K562 (cell line): ENCODE measurements around the gene SLC6A7. TPM values are rescaled to one million over a fixed set of nuclear protein-coding genes. Genes with fewer than 3 reads are reported as not detected.

Experiments
- ATAC-seq: fragments of 200-7000 bp; cut with Tn5 transposase; 3 replicates; pipeline ENCODE4 v1.9.1; 2020; ENCODE audit warnings: moderate library complexity
- BruUV-seq: library from RNA; stranded (reverse); fragments of 400-500 nt; replicated peaks from 2 replicates; lab custom pipeline; 2021; lab: Mats Ljungman, UMichigan
- CTCF ChIA-PET: fragments of 300-600 bp; formaldehyde crosslinking; extraction: SDS; loops from one replicate; lab custom pipeline; 2021; ENCODE audit warnings: low intra/inter-chr PET ratio; lab: Yijun Ruan, JAX
- POLR2A ChIA-PET: fragments of 300-600, 350-650 bp; sonication (Branson Sonifier 250); formaldehyde crosslinking; extraction: SDS; loops from one replicate; lab custom pipeline; 2021; ENCODE audit warnings: antibody characterized with exemption, inconsistent platforms; lab: Yijun Ruan, JAX
- DNase-seq, 4 experiments: peaks; one replicate each; pipeline versions ENCODE4 v3.0.0 to v3.0.0-alpha.2; 2011 to 2018; ENCODE audit warnings: low spot score in 3 of 4, mixed read lengths in 3 of 4; ENCODE audit errors: extremely low read depth in 1 of 4
- FAIRE-seq: peaks from 2 replicates; lab custom pipeline; 2011; peaks lifted over from hg19 to GRCh38; lab: Jason Lieb, UNC
- H2AFZ ChIP-seq: 2 replicates; pipeline ENCODE4 v1.6.0; 2011; ENCODE audit warnings: low read depth, low read length, control low read depth, inconsistent platforms
- H3K27ac ChIP-seq: fragments of 200-600 bp; 3 replicates; pipeline ENCODE4 v1.8.0; 2011; ENCODE audit warnings: low read depth, mild to moderate bottlenecking, control low read depth, inconsistent platforms, low read length, moderate library complexity, mixed read lengths; ENCODE audit errors: extremely low read depth
- H3K27me3 ChIP-seq, 2 experiments: fragments of 300-600 bp in 1 of 2; 2 replicates in 1 of 2; 3 replicates in 1 of 2; pipeline versions ENCODE4 v1.6.0 to v1.8.0; 2011; ENCODE audit warnings: inconsistent platforms in 2 of 2, low read length in 2 of 2, mild to moderate bottlenecking in 1 of 2, mixed read lengths in 1 of 2, moderate library complexity in 1 of 2; ENCODE audit not compliant: control insufficient read depth in 2 of 2, insufficient read depth in 2 of 2
- H3K36me3 ChIP-seq: fragments of 300-600 bp; 3 replicates; pipeline ENCODE4 v1.8.0; 2011; ENCODE audit warnings: mild to moderate bottlenecking, low read length, inconsistent platforms; ENCODE audit not compliant: control insufficient read depth, insufficient read depth
- H3K4me1 ChIP-seq, 2 experiments: fragments of 200-600 bp in 1 of 2; replicated peaks in 1 of 2; 2 replicates in 1 of 2; 3 replicates in 1 of 2; pipeline versions ENCODE4 v1.5.1 to v1.8.0; 2011; ENCODE audit warnings: inconsistent platforms in 2 of 2, low read length in 2 of 2, mild to moderate bottlenecking in 1 of 2, mixed read lengths in 1 of 2, moderate library complexity in 1 of 2; ENCODE audit not compliant: control insufficient read depth in 2 of 2, insufficient read depth in 2 of 2
- H3K4me2 ChIP-seq: 2 replicates; pipeline ENCODE4 v1.6.1; 2011; ENCODE audit warnings: low read length, control low read depth, inconsistent platforms, mixed read lengths; ENCODE audit not compliant: insufficient read depth
- H3K4me3 ChIP-seq: fragments of 200-600 bp; sonication (generic), shearing (Covaris generic); 2 replicates; pipeline ENCODE4 v1.5.1; 2016; ENCODE audit warnings: control low read depth, inconsistent platforms
- H3K79me2 ChIP-seq: fragments of 200-600 bp; 3 replicates; pipeline ENCODE4 v1.8.0; 2011; ENCODE audit warnings: low read length, inconsistent platforms; ENCODE audit not compliant: control insufficient read depth, insufficient read depth
- H3K9ac ChIP-seq, 2 experiments: 2 replicates each; pipeline versions ENCODE4 v1.6.0 to v1.6.1; 2011; ENCODE audit warnings: low read depth in 2 of 2, low read length in 2 of 2, control low read depth in 1 of 2, inconsistent platforms in 1 of 2, mild to moderate bottlenecking in 1 of 2, mixed read lengths in 1 of 2; ENCODE audit not compliant: insufficient read depth in 1 of 2
- H3K9me1 ChIP-seq: one replicate; pipeline ENCODE4 v1.6.0; 2011; ENCODE audit warnings: inconsistent platforms, mild to moderate bottlenecking, low read length, moderate library complexity; ENCODE audit not compliant: control insufficient read depth, insufficient read depth
- H3K9me3 ChIP-seq: replicated peaks from 2 replicates; pipeline ENCODE4 v1.5.1; 2011; ENCODE audit warnings: low read depth, low read length, inconsistent platforms; ENCODE audit not compliant: control insufficient read depth, insufficient read depth
- H4K20me1 ChIP-seq: replicated peaks from 2 replicates; pipeline ENCODE4 v1.6.1; 2011; ENCODE audit warnings: low read length, inconsistent platforms, mixed read lengths; ENCODE audit not compliant: control insufficient read depth, insufficient read depth
- BMI1 ChIP-seq: fragments of 150-350 bp; IDR thresholded peaks from 2 replicates; pipeline ENCODE4 v1.6.1; 2014; ENCODE audit warnings: low read length
- CBX8 ChIP-seq: fragments of 200-600 bp; sonication (generic); IDR thresholded peaks from 2 replicates; pipeline ENCODE4 v1.6.1; 2012; ENCODE audit warnings: borderline replicate concordance, mixed run types, low read depth, mild to moderate bottlenecking, moderate library complexity, mixed read lengths, low read length, control low read depth, inconsistent platforms; ENCODE audit not compliant: poor library complexity, severe bottlenecking; ENCODE audit errors: extremely low read depth
- FOXK1 ChIP-seq: sonication (generic); formaldehyde crosslinking; IDR thresholded peaks from 2 replicates; pipeline ENCODE4 v1.8.0; 2022; ENCODE audit warnings: missing genetic modification reagents, mild to moderate bottlenecking, borderline replicate concordance
- GABPB1 ChIP-seq: sonication (generic); formaldehyde crosslinking; IDR thresholded peaks from 2 replicates; pipeline ENCODE4 v1.8.0; 2022; ENCODE audit warnings: mild to moderate bottlenecking, missing genetic modification reagents
- GMEB1 ChIP-seq: fragments of 250-450 bp; sonication (Bioruptor Pico); IDR thresholded peaks from 2 replicates; pipeline ENCODE4 v1.4.0; 2020; ENCODE audit warnings: mild to moderate bottlenecking
- GTF2F1 ChIP-seq: IDR thresholded peaks from 2 replicates; pipeline ENCODE4 v1.6.1; 2011; ENCODE audit warnings: low read depth, low read length, improper control_type of control experiment
- LEF1 ChIP-seq: fragments of 450-650 bp; IDR thresholded peaks from 2 replicates; pipeline ENCODE4 v1.6.1; 2016; ENCODE audit warnings: mild to moderate bottlenecking
- MEF2A ChIP-seq: IDR thresholded peaks from 2 replicates; pipeline ENCODE4 v1.6.1; 2011; ENCODE audit warnings: low read depth, mild to moderate bottlenecking, low read length, moderate library complexity; ENCODE audit not compliant: control insufficient read depth
- NCOA1 ChIP-seq: fragments of 450-650 bp; IDR thresholded peaks from 2 replicates; pipeline ENCODE4 v1.6.1; 2016; ENCODE audit warnings: low read depth
- NONO ChIP-seq, 2 experiments: fragments of 200-400 bp in 1 of 2; fragments of 450-650 bp in 1 of 2; formaldehyde crosslinking in 1 of 2; IDR thresholded peaks; 2 replicates each; pipeline ENCODE4 v1.6.1; 2017; ENCODE audit warnings: low read depth in 2 of 2, mild to moderate bottlenecking in 2 of 2, moderate library complexity in 2 of 2, low read length in 1 of 2
- PHB2 ChIP-seq: fragments of 450-650 bp; IDR thresholded peaks from 2 replicates; pipeline ENCODE4 v1.6.1; 2017; ENCODE audit warnings: low read depth
- RBBP5 ChIP-seq: fragments of 200-600 bp; sonication (generic); IDR thresholded peaks from 2 replicates; pipeline ENCODE4 v1.6.1; 2012; ENCODE audit warnings: borderline replicate concordance, mild to moderate bottlenecking, low read length, control low read depth, inconsistent platforms; ENCODE audit not compliant: insufficient read depth, poor library complexity, severe bottlenecking
- RBM17 ChIP-seq: fragments of 200-400 bp; formaldehyde crosslinking; IDR thresholded peaks from 2 replicates; pipeline ENCODE4 v1.6.1; 2017; ENCODE audit warnings: low read depth, mild to moderate bottlenecking, low read length, borderline replicate concordance
- RBM39 ChIP-seq: fragments of 200-400 bp; formaldehyde crosslinking; optimal IDR thresholded peaks from 2 replicates; pipeline ENCODE3; 2018; ENCODE audit warnings: low read depth, low read length
- SMARCE1 ChIP-seq: fragments of 450-650 bp; IDR thresholded peaks from 2 replicates; pipeline ENCODE4 v1.7.1; 2016; ENCODE audit warnings: mild to moderate bottlenecking
- STAT5A ChIP-seq: IDR thresholded peaks from 2 replicates; pipeline ENCODE4 v1.6.1; 2012; ENCODE audit warnings: low read length, inconsistent platforms, borderline replicate concordance
- TAF7 ChIP-seq: fragments of 450-650 bp; IDR thresholded peaks from 2 replicates; pipeline ENCODE4 v1.6.1; 2016; ENCODE audit warnings: missing genetic modification characterization, missing compliant biosample characterization
- TEAD4 ChIP-seq, 2 experiments: sonication (generic) in 1 of 2; formaldehyde crosslinking in 1 of 2; IDR thresholded peaks; 2 replicates each; pipeline versions ENCODE4 v1.6.1 to v1.8.0; 2012 to 2022; ENCODE audit warnings: borderline replicate concordance in 1 of 2, inconsistent platforms in 1 of 2, low read length in 1 of 2, mild to moderate bottlenecking in 1 of 2, missing genetic modification reagents in 1 of 2
- ZNF354B ChIP-seq: fragments of 250-450 bp; sonication (Bioruptor Pico); IDR thresholded peaks from 2 replicates; pipeline ENCODE4 v1.4.0; 2020
- ZNF408 ChIP-seq: fragments of 250-450 bp; sonication (Bioruptor Pico); IDR thresholded peaks from 2 replicates; pipeline ENCODE4 v1.4.0; 2020; ENCODE audit warnings: low read depth, mild to moderate bottlenecking, moderate library complexity
- ZNF583 ChIP-seq: fragments of 250-450 bp; sonication (Bioruptor Pico); IDR thresholded peaks from 2 replicates; pipeline ENCODE4 v1.4.0; 2020
- WGBS: fragments of 100-300 bp; shearing (Covaris generic); methylation state at CpG from one replicate; pipeline ENCODE4 v1.1.6; 2016; ENCODE audit warnings: low coverage, mixed read lengths; ENCODE audit not compliant: insufficient coverage; ENCODE audit errors: missing lambda C conversion rate; 5-methylcytosine and 5-hydroxymethylcytosine counted together
- in situ Hi-C: fragments of 300-500 bp; cut with MboI; formaldehyde crosslinking; loops from 4 replicates; pipeline ENCODE4 v1.15.0; 2018; ENCODE audit warnings: inconsistent platforms, mixed read lengths
- intact Hi-C: fragments of 100-400 bp; cut with micrococcal nuclease; formaldehyde crosslinking; loops from 2 replicates; pipeline ENCODE4 v1.14.2; 2022
- polyA plus RNA-seq, 8 experiments: library from polyadenylated mRNA; depleted of rRNA in 4 of 8; stranded (reverse) in 5 of 8; unstranded in 3 of 8; fragments of >200 nt; fragmentation: Nextera tagmentation in 2 of 8; fragmentation: Illumina TruSeq in 1 of 8; extraction: Ambion mirVana in 2 of 8; extraction: Trizol in 1 of 8; gene quantifications; 2 replicates each; pipeline versions ENCODE4 v1.2.1 to v1.2.3, GENCODE V29; 2011 to 2014; ENCODE audit warnings: inconsistent platforms in 1 of 8, missing spikeins in 1 of 8
- total RNA-seq, 7 experiments: library from RNA; depleted of rRNA in 6 of 7; stranded (reverse); fragments of >200 nt in 6 of 7; fragmentation: Illumina TruSeq in 2 of 7; extraction: Trizol in 2 of 7; gene quantifications; 2 replicates each; pipeline versions ENCODE4 v1.2.1 to v1.2.3, GENCODE V29; 2011 to 2021; ENCODE audit warnings: low replicate concordance in 1 of 7

SLC6A7 gene
- total and polyA plus RNA-seq, 9 of the 15 experiments (the other 6 are each of a cell fraction or from before 2014, with no cell fraction given), result not detected

GRCh38 chr5:150142185-150142958 is 47.5 kb upstream of the SLC6A7 start (continued):
- TF ChIP-seq SMARCE1 (no peak), RBM17 (no peak), ZNF408 (CRISPR knock-in tag) (no peak), GTF2F1 (no peak), MEF2A (no peak), ZNF354B (no peak), PHB2 (no peak), NCOA1 (peak; percentile 62; the same call in 1 of the 2 replicates), GABPB1 (CRISPR knock-in tag) (no peak), TEAD4 (IDR thresholded peaks at IDR 0.05; ENCODE audit: low read length) (no peak), TEAD4 (CRISPR knock-in tag; IDR thresholded peaks at IDR 0.05; ENCODE audit: borderline replicate concordance) (no peak), FOXK1 (no peak)

- 1% methylated on average over 4 of the region's 4 CpGs for WGBS
- Histone ChIP-seq H3K79me2 (no peaks in the 10 kb centered on the region), H3K36me3 (no peaks in the 10 kb centered on the region), H3K9me3 (no peaks in the 10 kb centered on the region), H2AFZ (peak overlapping the region; percentile 78), H3K4me1 (peaks cover 32 to 40% of the 10 kb centered on the region in 2 experiments), H3K27ac (peak overlapping the region; percentile 54; the same call in 2 of the 3 replicates), H3K4me2 (peak overlapping the region; percentile 71), H4K20me1 (no peaks in the 10 kb centered on the region), H3K4me3 (no peak overlapping the region), H3K9me1 (no peaks in the 10 kb centered on the region), H3K9ac (no peak overlapping the region), H3K27me3 (0 out of 5 replicates have a peak, but pooled peaks cover 0 to 6% of the 10 kb centered on the region in 2 experiments)
- BruUV-seq, result no TSS peak
- ATAC-seq (peak; percentile 80), FAIRE-seq (peak; percentile 88), DNase-seq (peak; percentile 40 to 72 (median 48))
- in situ Hi-C loops, result no loop called here
- ChIA-PET CTCF (no interaction called here), POLR2A (interaction anchor here (0.6 kb wide), 1 partner anchor 255 kb away, joined by 4 read pairs; no protein-coding TSS in a partner anchor)
- intact Hi-C loops, result no loop called here
- TF ChIP-seq CBX8 (no peak), STAT5A (no peak), TAF7 (tag) (no peak), BMI1 (no peak), RBM39 (no peak), RBBP5 (no peak), ZNF583 (CRISPR knock-in tag) (no peak), GMEB1 (CRISPR knock-in tag) (no peak), LEF1 (peak; percentile 43; the same call in 1 of the 2 replicates), NONO (IDR thresholded peaks at IDR 0.05; ENCODE audit: low read depth in 2 of 2, low read length in 1 of 2) (no peak), SMARCE1 (peak; percentile 86)
Measured at GRCh38 chr5:150142959-150143349, 46.9 kb upstream of the SLC6A7 start.
